Astrocyte of the hippocampus (primary cell): ENCODE data around the gene CCT8L2.
"Not testable (repeated sequence)": the region's sequence is repeated elsewhere in the genome, so short reads cannot be mapped to it uniquely, and the experiment has no call there.

Experiments used
- DNase-seq: peaks from one replicate; pipeline ENCODE4 v3.0.0; 2011; ENCODE audit warnings: low read depth, low spot score

Gene CCT8L2

DNA sequence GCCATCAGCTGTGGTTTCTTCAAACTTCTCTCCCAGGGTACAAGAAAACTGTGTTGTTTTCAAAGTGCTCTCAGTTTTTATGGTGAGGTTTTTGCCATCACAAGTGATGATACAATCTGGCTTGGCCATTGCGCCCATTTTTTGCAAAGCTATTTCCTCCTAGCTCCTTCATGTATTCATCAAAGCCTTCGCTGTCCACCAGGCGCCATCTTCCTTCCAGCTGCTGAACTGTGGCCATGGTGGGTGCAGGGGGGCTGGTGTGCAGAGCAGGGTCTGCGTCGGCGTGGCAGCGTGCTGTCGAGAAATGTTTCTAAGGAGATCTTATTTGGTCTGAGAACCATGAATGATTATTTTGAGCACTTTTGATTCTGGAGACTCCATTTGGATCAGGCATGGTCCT, 2.6 kb upstream of the CCT8L2 start:
- DNase-seq = not testable (repeated sequence)

DNA sequence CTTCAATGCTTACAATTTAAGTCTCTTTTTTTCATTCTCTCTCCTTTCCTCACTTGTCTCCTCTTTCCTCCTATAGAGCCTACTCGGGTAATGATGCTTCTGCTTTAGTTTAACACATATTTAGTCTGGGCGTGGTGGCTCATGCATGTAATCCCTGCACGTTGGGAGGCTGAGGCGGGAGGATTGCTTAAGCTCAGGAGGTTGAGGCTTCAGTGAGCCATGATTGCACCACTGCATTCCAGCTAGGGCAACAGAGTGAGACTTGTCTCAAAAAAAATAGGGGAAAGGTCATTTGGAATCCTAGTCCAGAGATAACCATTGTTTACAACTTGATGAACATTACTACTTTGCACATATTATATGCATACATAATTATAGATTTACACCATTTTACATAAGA, 1.4 kb upstream of the CCT8L2 start:
- DNase-seq = no peak

- not testable (repeated sequence) for DNase-seq
These were observed 379 bp downstream of the CCT8L2 start for GRCh38 chr22:16592231-16592630.

DNA sequence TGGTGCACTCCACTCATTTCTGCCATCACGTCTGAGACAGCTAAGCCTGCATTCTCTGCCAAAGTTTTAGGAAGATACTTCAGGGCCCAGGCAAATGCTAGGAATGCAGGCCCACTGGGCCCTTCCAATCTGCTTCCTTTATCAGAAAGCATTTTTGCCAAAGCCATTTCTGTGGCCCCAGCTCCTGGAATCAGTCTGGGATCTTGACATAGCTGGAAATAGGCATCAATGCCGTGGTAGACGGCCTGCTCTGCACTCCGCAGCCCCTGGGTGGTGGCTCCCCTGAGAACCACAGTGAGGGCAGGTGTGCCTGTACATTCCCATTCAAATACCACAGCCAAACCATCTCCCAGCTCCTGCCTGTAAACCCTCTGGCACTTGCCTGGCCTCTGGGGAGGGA, 1.5 kb downstream of the CCT8L2 start:
- not testable (repeated sequence) for DNase-seq

DNA sequence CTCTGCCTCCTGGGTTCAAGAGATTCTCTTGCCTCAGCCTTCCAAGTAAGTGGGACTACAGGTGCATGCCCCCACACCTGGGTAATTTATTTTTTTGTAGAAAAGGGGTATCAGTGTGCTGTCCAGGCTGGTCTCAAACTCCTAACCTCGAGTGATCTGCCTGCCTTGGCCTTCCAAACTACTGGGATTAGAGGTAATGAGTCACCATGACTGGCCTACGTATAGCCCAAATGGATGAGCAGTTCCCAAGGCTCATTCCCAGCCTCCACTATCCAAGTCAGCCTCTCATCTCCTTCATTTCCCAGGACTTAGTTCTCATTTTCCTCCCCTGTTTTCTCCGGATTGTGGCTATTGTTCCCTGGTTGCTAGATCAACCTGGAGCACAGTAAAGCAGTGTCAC, 5.6 kb downstream of the CCT8L2 start:
- no peak for DNase-seq

DNA sequence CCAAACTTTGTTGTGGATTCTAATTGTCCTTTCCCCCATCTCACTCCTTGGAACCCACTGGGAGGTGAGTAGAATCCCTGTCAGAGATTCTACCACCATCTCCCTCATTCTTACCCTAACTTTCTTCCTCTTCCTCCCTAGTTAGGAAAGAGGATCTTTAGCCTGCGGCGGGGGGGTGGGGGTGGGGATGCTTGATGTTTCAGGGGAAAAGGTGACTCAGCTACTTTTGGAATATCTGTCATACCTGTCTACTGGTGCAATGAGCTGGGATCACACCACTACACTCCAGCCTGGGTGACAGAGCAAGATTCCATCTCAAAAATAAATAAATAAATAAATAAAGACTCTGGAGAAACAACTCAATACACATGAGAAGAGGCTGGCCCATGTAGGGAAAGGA, 6.4 kb downstream of the CCT8L2 start:
- no peak for DNase-seq

DNA sequence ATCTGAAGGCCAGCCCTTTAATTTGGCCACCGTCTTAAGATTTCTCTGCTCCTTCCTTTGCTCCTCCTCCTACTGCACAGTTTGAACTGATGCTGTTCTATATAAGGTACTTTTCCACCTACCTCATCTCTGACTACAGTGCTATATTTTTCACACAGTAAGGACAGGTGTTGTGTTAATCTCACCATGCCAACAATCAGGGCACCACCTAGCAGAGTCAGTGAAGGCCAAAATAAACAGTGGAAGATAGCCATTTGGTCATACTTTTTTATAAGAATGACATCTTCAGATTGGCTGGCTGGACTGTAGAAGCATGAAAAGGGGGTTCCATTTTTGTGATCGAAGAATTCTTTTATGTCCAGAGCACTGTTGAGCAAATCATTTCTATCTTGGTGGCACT, 11.7 kb downstream of the CCT8L2 start:
- not testable (repeated sequence) for DNase-seq

DNA sequence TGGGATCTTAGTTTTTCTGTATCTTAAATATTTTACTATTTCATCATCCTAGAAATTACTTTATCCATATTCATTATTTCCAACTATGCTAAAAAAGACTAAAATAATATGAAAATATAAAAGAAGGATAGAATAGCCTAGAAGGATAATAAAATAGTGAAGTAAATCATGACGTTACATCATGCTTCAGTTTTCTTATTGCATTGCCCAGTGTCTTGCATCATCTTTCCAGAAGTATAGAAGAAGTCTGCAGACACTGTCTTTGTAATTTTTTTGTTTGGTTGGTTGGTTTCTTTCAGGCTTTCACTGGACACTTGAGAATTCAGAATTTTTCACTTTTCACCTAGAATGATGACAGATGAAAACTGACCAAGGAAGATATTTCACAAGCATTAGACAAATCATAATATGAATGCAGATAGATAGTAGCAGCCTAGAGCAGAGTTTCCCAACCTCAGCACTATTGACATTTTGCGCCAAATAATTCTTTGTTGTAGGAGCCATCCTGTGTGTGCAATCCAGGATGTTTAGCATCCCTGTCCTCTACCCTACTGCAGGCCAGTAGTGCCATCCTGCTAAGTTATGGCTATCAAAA, 23.3 kb downstream of the CCT8L2 start:
- DNase-seq = not testable (repeated sequence)

GRCh38 chr22:16568425-16568758, 24.2 kb downstream of the CCT8L2 start:
- no peak for DNase-seq

DNA sequence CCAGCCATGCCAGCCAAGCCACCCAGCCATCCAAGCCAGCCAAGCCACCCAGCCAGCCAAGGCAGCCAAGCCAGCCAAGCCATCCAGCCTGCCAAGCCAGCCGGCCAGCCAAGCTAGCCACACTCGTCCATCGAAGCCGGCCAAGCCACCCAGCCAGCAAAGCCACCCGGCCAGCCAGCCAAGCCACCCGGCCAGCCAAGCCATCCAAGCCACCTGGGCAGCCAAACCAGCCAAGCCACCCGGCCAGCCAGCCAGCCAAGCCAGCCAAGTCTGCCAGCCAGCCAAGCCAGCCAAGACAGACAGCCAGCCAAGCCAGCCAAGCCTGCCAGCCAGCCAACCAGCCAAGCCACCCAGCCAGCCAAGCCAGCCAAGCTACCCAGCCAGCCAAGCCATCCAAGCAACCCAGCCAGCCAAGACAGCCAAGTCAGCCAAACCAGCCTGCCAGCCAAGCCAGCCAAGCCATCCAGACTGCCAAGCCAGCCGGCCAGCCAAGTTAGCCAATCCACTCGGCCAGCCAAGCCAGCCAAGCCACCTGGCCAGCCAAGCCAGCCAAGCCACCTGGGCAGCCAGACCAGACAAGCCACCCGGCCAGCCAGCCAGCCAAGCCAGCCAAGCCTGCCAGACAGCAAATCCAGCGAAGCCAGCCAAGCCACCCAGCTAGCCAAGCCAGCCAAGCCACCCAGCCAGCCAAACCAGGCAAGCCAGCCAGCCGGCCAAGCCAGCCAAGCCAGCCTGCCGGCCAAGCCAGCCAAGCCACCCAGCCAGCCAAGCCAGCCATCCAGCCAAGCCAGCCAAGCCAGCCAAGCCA, 24.8 kb downstream of the CCT8L2 start:
- not testable (repeated sequence) for DNase-seq

GRCh38 chr22:16566421-16567151, 26.0 kb downstream of the CCT8L2 start:
- not testable (repeated sequence) for DNase-seq

GRCh38 chr22:16565585-16566420, 26.8 kb downstream of the CCT8L2 start:
- DNase-seq = not testable (repeated sequence)

GRCh38 chr22:16564837-16565584, 27.6 kb downstream of the CCT8L2 start:
- not testable (repeated sequence) for DNase-seq

DNA sequence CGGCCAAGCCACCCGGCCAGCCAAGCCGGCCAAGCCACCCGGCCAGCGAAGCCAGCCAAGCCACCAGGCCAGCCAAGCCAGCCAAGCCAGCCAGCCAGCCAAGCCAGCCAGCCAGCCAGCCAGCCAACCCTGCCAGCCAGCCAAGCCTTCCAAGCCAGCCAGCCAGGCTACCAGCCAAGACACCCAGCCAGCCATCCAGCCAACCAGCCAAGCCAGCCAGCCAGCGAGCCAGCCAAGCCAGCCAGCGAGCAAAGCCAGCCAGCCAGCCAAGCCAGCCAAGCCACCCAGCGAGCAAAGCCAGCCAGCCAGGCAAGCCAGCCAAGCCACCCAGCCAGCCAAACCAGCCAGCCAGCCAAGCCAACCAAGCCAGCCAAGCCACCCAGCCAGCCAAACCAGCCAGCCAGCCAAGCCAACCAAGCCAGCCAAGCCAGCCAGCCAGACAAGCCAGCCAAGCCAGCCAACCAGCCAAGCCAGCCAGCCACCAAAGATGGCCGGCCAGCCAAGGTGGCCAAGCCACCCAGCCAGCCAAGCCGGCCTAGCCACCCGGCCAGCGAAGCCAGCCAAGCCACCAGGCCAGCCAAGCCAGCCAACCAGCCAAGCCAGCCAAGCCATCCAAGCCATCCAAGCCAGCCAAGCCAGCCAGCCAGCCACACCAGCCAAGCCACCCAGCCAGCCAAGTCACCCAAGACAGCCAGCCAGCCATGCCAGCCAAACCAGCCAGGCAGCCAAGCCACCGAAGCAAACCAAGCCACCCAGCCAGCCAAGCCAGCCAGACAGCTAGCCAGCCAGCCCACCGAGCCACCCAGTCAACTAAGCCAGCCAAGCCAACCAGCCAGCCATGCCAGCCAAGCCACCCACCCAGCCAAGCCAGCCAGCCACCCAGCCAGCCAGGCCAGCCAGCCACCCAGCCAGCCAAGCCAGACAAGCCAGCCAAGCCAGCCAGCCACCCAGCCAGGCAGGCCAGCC, 28.8 kb downstream of the CCT8L2 start:
- DNase-seq = no peak

GRCh38 chr22:16562711-16563554, 29.7 kb downstream of the CCT8L2 start:
- DNase-seq = no peak

- DNase-seq = not testable (repeated sequence)
These were observed 31.4 kb downstream of the CCT8L2 start for GRCh38 chr22:16561093-16561658.

DNA sequence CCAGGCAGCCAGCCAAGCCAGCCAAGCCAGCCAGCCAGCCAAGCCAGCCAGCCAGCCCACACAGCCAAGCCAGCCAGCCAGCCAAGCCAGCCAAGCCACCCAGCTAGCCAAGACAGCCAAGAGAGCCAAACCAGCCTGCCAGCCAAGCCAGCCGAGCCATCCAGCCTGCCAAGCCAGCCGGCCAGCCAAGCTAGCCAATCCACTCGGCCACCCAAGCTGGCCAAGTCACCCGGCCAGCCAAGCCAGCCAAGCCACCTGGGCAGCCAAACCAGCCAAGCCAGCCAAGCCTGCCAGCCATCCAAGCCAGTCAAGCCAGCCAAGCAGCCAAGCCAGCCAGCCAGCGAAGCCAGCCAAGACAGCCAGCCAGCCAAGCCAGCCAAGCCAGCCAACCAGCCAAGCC, 32.0 kb downstream of the CCT8L2 start:
- not testable (repeated sequence) for DNase-seq

DNA sequence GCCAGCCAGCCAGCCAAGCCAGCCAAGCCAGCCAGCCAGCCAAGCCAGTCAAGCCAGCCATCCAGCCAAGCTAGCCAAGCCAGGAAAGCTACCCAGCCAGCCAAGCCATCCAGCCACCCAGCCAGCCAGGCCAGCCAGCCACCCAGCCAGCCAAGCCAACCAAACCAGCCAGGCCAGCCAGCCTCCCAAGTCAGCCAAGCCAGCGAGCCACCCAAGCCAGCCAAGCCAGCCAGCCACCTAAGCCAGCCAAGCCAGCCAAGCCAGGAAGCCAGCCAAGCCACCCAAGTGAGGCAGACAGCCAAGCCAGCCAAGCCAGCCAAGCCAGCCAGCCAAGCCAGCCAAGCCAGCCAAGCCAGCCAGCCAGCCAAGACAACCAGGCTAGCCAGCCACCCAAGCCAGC, 32.6 kb downstream of the CCT8L2 start:
- DNase-seq = not testable (repeated sequence)
